G401.6 (cell line): ENCODE measurements around the gene CSTF2.
A peak's percentile ranks its signal among the peaks of the same experiment; 100 is the strongest.
"Not testable (repeated sequence)": the region's sequence is repeated elsewhere in the genome, so short reads cannot be mapped to it uniquely, and the experiment has no call there.

ENCODE experiments used
- FAIRE-seq: peaks from 2 replicates; lab custom pipeline; 2012; peaks lifted over from hg19 to GRCh38; lab: Jason Lieb, UNC

The CSTF2 gene, protein sequence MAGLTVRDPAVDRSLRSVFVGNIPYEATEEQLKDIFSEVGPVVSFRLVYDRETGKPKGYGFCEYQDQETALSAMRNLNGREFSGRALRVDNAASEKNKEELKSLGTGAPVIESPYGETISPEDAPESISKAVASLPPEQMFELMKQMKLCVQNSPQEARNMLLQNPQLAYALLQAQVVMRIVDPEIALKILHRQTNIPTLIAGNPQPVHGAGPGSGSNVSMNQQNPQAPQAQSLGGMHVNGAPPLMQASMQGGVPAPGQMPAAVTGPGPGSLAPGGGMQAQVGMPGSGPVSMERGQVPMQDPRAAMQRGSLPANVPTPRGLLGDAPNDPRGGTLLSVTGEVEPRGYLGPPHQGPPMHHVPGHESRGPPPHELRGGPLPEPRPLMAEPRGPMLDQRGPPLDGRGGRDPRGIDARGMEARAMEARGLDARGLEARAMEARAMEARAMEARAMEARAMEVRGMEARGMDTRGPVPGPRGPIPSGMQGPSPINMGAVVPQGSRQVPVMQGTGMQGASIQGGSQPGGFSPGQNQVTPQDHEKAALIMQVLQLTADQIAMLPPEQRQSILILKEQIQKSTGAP

DNA sequence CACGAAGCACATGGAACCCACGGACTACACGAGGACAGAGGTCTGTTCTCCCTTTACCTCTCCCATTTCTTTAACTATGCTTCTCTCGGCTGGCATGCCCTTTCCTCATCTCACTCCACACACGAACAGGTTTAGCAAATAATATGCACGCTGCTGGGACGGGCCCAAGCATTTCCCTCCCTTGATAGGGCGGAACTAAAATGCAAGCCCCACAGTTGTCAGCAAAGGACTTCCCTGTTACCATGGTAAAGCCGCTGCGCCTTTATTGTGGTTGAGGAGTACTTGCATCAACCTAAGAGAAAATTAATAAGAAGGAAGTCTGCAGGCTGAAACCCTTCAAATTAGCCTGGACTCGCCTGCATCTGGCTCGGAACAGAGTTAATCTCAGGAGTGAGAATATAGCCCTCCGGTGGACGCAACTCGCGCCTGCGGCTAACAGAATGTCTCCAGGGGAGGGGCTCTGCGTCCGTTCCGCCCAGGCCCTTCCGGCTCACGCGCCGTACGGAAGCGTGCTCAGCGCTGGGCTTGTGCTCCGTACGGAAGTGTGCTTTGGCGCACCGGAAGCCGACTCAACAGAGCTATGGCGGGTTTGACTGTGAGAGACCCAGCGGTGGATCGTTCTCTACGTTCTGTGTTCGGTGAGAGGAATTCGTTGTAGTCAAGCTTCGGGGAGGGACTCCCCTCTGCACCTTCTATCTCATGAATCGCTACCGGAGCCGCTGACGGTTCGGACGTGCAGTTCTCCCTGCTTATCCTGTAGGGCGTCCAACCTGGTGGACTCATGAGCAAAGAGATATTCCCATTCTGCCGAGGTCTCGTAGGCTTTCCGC, at the start of gene CSTF2:
TSS of gene CSTF2 (plus strand) at position 555 of the 830 bp plus-strand sequence. CDS start at position 581, 26 bp downstream.
- peak; percentile 91 for FAIRE-seq

DNA sequence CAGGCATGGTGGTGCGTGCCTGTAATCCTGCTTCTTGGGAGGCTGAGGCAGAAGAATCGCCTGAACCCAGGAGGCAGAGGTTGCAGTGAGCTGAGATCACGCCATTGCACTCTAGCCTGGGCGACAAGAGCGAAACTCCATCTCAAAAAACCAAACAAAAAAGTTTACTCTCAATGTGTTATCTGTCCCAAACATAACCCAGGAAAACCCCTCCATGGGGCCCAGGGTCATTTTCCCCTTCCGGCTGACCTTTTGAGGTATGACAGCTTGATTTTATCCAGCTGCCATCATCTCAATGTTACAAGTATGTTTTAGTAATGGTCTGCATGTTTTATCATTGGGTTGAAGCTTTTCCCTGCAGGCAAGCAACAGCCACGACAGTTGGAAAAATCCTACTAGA, 23.8 kb upstream of the CSTF2 start:
- not testable (repeated sequence) for FAIRE-seq

DNA sequence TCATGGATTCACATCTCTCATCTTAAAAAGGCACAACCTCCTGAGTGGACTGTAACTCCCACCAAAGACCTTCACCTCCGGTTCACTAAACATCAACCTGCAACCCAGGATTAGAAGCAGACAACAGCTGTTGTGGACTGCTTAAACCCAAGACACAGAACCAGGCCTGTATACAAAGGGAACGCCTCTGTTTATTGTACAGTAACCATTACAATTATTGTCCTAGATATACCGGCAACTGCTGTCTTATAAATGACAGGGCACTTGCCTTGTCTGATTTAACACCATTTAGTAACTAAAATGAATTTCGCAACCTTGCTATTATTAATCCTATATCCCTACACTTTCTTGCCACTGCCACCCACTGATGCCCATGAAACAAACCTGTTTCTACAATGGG, 22.8 kb upstream of the CSTF2 start:
- no peak for FAIRE-seq

DNA sequence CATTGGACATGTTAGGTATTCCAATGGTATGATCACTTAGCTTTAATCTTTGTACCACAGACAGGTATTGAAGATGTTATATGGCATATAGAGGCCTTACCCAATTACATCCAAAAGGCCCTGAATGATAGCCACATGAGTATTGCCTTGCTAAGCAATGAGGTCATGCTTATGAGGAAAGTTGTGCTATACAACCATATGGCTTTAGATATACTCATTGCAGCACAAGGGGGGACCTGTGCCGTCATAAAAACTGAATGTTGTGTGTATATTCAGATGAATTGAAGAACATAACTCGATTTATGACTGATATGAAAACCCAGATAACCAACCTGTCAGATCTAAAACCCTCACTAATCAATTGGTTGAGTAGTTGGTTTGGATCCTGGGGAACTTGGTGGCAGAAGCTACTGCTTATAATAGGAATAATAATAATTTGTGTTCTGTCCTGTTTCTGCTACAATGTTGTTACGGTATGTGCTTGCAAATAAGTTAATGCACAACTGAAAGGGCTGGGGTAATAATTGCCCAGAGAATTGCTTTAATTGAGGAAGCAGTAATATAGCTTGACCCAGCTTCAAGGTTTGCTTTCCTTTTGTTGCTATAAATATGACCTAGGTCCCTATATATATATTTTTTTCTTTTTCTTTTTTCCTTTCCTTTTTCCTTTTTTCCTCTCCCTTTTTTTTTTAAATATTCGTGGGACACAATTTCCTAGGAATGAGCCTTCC, 21.5 kb upstream of the CSTF2 start:
- no peak for FAIRE-seq

DNA sequence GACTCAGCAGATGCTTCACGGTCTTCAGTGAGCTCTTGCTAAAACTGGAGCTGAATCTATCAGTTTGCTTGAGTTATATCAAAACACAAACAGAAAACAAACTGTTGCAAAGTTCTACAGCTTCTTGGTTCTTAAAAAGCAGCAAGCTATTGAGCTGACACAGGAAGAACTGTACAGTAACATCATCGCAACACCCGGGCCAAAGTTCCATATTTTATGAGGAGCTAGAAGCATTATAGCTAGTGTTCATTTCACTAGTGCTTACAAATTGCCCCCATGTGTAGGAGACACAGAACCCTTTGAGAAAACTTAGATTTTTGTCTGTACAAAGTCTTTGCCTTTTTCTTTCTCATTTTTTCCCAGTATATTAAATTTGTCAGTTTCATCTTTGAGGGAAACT, 17.3 kb upstream of the CSTF2 start:
- no peak for FAIRE-seq

DNA sequence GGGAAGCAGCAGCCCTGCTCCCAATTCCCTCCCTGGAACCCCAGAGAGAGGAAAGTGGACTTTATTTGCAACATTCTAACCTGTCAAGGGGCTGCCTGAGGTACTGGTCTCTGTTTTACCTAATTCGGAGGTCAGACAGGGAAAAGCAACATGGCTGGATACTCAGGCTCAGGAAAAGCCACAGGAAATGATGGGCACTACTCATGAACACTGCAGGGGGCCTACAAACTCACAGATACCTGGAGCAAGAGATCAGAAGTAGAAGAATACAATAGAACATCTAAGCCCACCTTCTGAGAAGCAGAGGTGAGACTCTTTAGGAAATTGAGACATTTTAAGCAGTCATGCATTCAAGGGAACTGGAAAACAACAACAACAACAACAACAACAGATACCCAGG, 15.4 kb upstream of the CSTF2 start:
- no peak for FAIRE-seq

DNA sequence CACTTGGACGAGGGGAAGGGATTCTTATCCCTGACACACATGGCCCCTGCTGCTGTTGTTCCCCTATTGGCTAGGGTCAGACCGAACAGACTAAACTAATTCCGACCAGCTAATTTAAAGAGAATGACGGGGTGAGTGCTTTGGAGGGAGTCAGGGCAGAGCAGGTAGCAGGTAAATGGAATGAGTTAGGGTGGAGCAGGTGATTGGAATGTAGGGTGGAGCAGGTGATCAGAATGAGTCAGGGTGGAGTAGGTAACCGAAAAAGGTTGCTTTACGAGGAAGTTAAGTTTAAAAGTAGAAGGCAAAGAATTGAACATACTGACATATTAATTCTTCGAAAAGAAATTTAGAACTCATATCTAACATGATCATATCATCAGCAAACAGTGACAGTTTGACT, 11.9 kb upstream of the CSTF2 start:
- FAIRE-seq = not testable (repeated sequence)

DNA sequence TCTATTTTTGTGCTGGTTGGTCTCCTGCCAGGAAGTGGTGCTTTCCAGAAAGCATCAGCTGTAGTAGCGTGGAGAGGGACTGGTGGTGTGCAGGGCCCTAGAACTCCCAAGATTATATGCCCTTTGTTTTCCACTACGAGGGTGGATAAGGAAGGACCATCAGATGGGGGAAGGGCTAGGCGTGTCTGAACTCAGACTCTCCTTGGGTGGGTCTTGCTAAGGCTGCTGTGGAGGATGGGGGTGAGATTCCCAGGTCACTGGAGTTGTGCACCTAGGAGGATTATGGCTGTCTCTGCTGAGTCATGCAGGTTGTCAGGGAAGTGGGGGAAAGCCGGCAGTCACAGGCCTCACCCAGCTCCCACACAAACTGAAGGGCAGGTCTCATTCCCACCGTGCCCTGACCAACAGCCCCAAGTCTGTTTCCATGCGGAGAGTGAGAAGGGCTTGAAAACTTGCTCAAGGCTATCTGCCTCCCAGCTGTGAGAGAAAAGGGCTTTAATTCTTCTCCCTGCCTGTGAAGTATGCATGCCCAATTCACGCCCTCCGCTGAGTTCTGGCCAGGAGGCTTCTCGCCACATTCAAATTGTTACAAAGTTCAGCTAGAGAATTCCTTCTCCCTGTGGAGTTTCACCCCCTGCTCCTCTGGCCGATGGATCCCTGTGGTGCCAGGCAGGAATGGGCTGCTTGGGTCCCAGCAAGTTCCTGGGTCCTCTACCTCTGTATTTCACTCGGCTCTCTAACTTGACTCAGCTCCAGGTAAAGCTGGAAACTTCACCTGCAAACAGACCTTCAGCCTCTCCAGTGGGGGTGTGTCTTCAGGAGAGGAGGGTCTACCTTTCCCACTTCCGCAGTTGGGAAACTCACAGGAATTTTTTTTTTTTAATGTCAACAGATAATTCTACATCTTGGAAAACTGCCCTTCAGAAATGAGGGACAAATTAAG, 7.7 kb upstream of the CSTF2 start:
- FAIRE-seq = no peak

DNA sequence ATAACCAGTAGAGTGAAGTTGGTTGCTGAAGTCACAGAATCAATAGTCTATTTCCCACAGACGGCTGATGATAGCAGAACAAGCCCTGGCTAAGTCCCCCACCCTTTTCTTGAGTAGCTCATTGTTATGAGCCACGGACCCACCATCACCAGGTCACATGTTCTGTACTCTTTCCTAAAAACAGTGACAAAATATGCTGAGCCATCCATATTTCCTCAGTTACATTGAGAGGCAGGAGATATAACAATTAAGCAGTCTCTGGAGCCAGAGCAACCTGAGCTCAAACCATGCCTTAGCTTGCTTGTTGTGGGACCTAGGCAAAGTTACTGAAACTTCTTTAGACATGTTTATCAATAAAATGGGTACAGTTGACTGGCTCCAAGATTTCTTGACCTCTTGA, 2.9 kb upstream of the CSTF2 start:
- no peak for FAIRE-seq

DNA sequence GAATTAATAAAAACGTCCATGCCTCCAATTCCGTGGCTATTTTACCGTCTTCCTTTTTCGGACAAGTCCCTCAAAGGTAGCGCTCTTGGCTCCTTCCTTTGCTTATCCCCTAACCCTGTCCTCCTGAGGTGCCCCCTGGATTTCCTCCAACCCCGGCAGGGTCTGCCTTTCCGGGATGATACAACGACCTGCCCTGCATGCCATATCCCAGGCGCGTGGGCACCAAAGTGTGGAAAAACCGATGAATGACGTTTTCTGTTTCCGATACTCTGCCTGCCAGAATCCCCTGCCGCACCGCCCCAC, 706 bp upstream of the CSTF2 start:
- no peak for FAIRE-seq

DNA sequence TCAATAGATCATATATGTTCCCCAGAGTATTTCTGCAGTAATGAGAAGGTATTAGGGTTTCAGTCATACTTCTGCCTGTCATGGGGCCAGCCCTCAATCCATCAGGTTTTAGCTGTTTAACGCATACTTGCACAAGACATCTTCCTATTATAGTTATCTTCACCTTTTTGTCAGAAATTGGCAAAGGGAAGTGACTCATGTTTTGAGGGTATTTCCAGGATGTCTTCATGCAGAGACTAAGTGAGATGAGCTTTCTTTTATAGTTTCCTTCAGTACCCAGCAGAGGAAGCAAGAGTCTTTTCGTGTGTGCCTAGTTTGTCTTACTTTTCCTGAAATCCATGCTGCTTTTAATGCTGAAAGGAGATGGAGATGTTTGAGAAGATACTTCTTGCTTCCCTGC, 9.5 kb downstream of the CSTF2 start:
- no peak for FAIRE-seq

DNA sequence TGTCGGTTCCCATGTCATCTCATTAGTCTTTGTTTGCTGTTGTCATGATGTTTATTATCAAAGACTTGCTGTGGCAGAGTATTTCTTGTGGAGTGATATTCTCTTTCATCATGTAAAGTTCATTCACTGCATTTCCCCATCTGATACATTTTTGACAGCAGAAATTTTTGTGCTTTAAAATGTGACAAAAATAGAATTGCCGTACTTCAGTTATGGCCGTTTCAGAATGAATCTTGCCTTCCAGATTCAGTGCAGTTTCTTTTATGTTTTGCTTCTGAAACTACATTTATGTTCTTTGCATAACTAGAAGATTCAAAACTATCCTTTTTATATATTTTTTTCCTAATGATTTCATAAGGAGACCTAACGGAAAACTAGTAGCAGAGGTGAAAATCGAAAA, 10.0 kb downstream of the CSTF2 start:
- FAIRE-seq = no peak

DNA sequence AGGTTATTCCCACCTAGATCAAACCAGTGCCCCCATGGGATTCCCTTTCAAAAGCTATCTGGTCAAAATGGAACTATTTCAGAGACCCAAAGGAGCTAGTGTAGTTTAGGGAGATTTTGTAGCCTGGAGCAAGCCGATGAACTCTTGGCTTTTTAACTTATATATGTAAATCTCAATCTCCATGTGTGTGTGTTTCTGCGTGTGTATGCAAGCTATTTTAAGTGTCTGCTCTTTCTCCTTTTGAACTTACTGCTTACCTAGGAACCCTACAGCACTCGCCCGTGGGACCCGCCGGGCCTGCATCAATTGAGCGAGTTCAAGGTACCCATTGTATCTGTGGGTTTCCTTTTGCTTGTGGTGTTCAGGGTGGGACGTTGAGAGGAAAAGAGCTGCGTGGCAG, 10.4 kb downstream of the CSTF2 start:
- no peak for FAIRE-seq

DNA sequence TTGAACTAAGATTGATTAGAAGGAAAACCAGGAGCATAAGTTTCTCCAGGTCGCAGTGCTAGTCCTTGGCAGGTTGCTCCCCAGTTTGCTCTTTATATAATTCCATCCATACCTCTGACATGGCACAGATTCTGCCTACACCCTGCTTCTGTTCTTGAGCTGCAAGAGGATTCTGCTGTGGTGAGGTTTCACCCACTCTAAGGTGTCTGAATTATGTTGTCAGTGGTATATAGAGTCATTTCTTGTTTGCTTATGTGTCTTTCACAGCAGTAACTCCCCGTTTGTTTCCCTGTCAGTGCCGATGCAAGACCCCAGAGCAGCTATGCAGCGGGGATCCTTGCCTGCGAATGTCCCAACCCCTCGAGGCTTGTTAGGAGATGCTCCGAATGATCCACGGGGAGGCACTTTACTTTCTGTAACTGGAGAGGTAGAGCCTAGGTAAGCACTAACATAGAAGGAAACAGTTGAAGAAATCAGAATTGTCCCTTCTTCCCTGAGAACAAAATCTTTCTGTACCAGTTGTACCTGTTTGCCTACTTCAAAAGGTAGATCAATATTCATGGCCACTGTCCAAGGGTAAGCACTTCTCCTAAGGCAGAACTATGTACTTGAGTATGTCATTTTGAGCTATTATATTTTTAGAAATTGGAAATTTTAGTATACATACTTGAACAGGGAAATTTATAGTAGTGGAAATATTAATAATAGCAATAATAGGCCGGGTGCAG, 11.2 kb downstream of the CSTF2 start:
- no peak for FAIRE-seq

DNA sequence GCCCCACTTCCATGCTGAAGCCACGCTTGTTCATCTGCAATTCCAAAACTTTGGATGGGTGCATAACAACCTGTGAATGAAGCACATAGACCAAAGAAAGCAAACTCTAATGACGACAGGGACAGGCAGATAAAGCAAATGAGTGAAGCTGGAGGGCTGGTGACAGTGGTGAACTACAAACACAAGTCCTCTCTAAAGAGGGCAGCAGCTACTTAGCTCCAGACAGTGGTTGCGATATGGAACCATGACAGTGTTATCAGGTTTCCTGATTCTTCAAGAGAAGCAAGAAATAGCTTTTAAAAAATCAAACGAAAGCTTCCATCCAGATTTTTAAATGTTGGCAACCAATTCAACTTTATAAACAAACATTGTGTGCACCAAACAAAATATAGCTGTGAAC, 30.1 kb downstream of the CSTF2 start:
- FAIRE-seq = no peak

DNA sequence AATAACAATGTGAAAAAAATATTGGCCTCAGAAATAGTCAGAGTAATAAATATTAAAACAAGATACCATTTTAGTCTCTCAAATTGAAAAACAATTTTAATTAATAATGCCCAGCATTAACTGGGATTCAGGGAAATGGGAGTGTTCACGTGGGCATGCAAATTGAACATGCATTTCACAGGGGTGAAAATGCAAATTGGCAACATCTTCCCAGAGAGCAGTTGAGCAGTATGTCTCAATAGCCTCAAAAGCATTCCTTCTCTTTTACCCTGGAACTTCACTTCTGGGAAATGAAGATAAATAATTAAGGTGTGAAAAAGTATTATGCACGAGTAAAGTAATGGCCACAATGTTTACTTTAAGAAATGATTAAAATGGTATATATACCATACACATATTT, 32.6 kb downstream of the CSTF2 start:
- FAIRE-seq = no peak

DNA sequence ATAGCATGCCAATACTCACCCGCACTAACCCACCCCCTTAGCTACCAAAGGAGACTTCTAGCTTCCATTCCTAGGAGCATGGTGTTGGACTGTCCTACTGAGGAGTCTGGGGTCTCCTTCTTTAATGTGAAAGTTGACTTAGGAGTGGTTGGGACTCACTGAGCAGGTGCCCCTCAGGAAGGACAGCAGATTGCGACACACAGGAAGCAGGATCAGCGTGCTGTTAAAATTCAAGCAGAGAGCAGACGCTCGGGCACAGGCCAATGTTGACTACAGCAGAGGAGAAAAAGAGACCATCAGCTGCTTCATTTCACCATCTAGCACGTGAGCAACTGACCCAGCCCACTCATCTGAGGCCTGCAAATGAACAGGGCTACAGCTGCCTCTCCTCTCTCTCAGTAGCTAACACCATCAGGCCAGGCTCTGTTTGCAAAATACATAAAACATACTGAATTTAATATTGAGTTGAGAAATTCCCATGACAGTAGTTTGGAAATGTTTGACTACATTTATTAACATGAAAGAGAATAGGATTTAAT, 43.2 kb downstream of the CSTF2 start:
- FAIRE-seq = no peak

DNA sequence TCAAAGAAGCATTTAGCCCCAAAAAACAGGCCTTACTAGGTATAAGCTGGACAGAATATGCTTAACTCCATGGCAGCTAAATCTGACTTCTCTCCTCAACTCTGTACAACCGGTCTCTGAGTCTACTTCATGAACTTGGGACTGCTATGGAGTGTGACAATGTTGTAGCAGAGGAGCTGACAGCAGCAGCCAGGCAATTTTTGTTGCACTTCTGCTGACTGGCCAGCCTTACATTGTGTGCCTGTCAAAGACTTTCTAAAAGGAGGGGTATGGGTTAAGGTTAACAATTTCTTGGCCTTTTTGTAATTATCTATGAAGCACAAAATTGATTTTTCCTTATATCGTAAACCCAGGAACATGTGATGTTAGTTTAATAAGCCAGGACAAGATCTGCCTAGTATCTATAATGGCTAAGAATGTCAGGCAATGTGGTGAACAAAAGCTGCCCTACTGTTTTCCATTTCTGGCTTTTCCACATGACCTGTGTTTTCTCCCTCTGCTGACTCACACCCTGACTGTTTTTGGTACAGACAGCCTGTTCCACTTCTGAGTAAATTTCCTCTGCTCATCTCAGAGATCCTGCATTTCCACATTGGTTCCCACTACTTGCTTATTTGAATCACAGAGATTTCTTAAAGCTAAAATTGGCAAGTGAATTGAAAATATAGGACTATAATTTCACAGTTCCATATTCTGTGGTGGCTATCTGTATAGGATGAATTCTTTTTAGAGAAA, 44.6 kb downstream of the CSTF2 start:
- FAIRE-seq = no peak

DNA sequence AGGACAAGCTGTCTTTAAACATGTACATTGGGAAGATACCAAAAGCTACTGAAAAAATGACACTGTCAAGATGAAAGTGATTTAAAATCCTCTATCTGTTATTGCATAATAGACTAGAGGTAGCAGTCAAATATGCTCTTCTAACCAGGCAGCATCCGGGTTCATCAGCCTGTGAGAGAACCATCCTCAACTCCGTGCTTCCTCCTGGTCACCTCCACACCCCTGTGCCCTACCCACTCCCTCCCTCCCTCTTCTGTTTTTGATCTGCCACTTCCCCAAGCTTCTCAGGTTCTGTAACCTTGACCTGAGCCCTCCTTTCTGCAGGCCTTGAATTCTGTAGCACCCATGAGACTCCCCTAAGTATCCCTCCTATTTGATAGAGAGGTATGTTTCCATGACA, 48.1 kb downstream of the CSTF2 start:
- FAIRE-seq = no peak

DNA sequence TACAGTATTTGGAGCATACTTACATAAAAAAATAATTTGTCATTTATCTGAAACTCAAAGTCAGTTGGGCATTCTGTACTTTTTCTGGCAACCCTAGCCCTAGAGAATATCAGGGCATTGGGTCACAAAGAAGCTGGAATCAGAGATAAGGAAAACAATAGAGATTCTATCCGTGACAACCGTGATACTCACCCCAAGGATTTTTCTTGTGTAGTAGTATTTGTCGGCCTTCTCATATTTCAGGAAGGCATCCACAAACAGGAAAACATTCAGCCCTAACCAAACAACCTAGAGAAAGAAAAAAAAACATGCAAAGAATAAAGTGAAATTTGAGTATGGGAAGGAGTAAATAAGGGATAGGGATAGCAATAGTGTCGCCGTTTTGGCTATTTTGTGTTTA, 50.3 kb downstream of the CSTF2 start:
- FAIRE-seq = no peak
